Measurements from ENCODE around the gene LHPP. TPM values are rescaled to one million over a fixed set of nuclear protein-coding genes. Genes with fewer than 3 reads are reported as not detected.

Gene LHPP
- total RNA-seq, 6 donors from 2014 or later: 12.0 to 21.4 (median 16.4) TPM

- H3K9me3 ChIP-seq: no peaks in the 10 kb centered on the region
- no peak overlapping the region for H3K4me3 ChIP-seq
- 91 to 94% methylated on average over 7 of the region's 7 CpGs for WGBS, 2 donors
- no peak overlapping the region for H3K27ac ChIP-seq
- no peak for DNase-seq
- TF ChIP-seq, protein P1, sequence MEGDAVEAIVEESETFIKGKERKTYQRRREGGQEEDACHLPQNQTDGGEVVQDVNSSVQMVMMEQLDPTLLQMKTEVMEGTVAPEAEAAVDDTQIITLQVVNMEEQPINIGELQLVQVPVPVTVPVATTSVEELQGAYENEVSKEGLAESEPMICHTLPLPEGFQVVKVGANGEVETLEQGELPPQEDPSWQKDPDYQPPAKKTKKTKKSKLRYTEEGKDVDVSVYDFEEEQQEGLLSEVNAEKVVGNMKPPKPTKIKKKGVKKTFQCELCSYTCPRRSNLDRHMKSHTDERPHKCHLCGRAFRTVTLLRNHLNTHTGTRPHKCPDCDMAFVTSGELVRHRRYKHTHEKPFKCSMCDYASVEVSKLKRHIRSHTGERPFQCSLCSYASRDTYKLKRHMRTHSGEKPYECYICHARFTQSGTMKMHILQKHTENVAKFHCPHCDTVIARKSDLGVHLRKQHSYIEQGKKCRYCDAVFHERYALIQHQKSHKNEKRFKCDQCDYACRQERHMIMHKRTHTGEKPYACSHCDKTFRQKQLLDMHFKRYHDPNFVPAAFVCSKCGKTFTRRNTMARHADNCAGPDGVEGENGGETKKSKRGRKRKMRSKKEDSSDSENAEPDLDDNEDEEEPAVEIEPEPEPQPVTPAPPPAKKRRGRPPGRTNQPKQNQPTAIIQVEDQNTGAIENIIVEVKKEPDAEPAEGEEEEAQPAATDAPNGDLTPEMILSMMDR (IDR thresholded peaks at IDR 0.05): no peak
- TF ChIP-seq POLR2A (IDR thresholded peaks at IDR 0.05): no peak
- TF ChIP-seq POLR2AphosphoS5 (IDR thresholded peaks at IDR 0.05): no peak
- TF ChIP-seq EP300 (IDR thresholded peaks at IDR 0.05): no peak
- ATAC-seq (ENCODE audit: low FRiP score in 2 of 2): no peak
- H3K36me3 ChIP-seq: no peaks in the 10 kb centered on the region
- peaks cover 0 to 15% (median 3%) of the 10 kb centered on the region in 4 donors for H3K4me1 ChIP-seq
- H3K27me3 ChIP-seq: no peaks in the 10 kb centered on the region
These were observed 100.9 kb downstream of the LHPP start for GRCh38 chr10:124562425-124563060.

GRCh38 chr10:124563320-124564040 lies 101.9 kb downstream of the LHPP start:
- no peaks in the 10 kb centered on the region for H3K36me3 ChIP-seq
- no peak overlapping the region for H3K27ac ChIP-seq
- no peaks in the 10 kb centered on the region for H3K27me3 ChIP-seq
- DNase-seq: no peak
- H3K4me1 ChIP-seq: peaks cover 0 to 15% (median 2%) of the 10 kb centered on the region in 4 donors
- H3K4me3 ChIP-seq: no peak overlapping the region
- no peak for ATAC-seq (ENCODE audit: low FRiP score in 2 of 2)
- no peaks in the 10 kb centered on the region for H3K9me3 ChIP-seq
- no peak for TF ChIP-seq POLR2A (IDR thresholded peaks at IDR 0.05)
- TF ChIP-seq POLR2AphosphoS5 (IDR thresholded peaks at IDR 0.05): no peak
- TF ChIP-seq EP300 (IDR thresholded peaks at IDR 0.05): no peak
- TF ChIP-seq, protein P1 (IDR thresholded peaks at IDR 0.05): no peak
- WGBS, 2 donors: 93% methylated on average over 7 of the region's 7 CpGs

GRCh38 chr10:124564881-124565280 lies 103.3 kb downstream of the LHPP start:
- H3K36me3 ChIP-seq: no peaks in the 10 kb centered on the region
- H3K4me1 ChIP-seq: peaks cover 0 to 9% (median 0%) of the 10 kb centered on the region in 4 donors
- no peaks in the 10 kb centered on the region for H3K9me3 ChIP-seq
- no peak for DNase-seq
- TF ChIP-seq EP300 (IDR thresholded peaks at IDR 0.05) (no peak), POLR2A (IDR thresholded peaks at IDR 0.05) (no peak), POLR2AphosphoS5 (IDR thresholded peaks at IDR 0.05) (no peak)
- TF ChIP-seq, protein P1 (IDR thresholded peaks at IDR 0.05): no peak
- no peak overlapping the region for H3K27ac ChIP-seq
- H3K27me3 ChIP-seq: no peaks in the 10 kb centered on the region
- no peak overlapping the region for H3K4me3 ChIP-seq
- ATAC-seq (ENCODE audit: low FRiP score in 2 of 2): no peak
- WGBS, 2 donors: 67 to 95% methylated on average over 9 of the region's 9 CpGs

GRCh38 chr10:124565565-124566221 lies 104.1 kb downstream of the LHPP start:
- WGBS, 2 donors: 60 to 74% methylated on average over 11 to 26 of the region's 27 CpGs
- Histone ChIP-seq H3K27me3 (no peaks in the 10 kb centered on the region), H3K9me3 (no peaks in the 10 kb centered on the region), H3K27ac (no peak overlapping the region), H3K36me3 (no peaks in the 10 kb centered on the region), H3K4me3 (no peak overlapping the region), H3K4me1 (peaks cover 0 to 7% (median 0%) of the 10 kb centered on the region in 4 donors)
- TF ChIP-seq, protein P1 (IDR thresholded peaks at IDR 0.05): peak in 5 of 6 experiments; percentile 18 to 79 (median 42)
- TF ChIP-seq EP300 (IDR thresholded peaks at IDR 0.05): no peak
- no peak for TF ChIP-seq POLR2A (IDR thresholded peaks at IDR 0.05)
- no peak for TF ChIP-seq POLR2AphosphoS5 (IDR thresholded peaks at IDR 0.05)
- peak in 1 of 2 donors; percentile 60 for DNase-seq
- peak; percentile 43 to 85 for ATAC-seq (ENCODE audit: low FRiP score in 2 of 2)
